Left lobe of liver (tissue), 2 donors: ENCODE data around the gene EXOC1. TPM values are rescaled to one million over a fixed set of nuclear protein-coding genes. Genes with fewer than 3 reads are reported as not detected.
"Not testable (repeated sequence)": the region's sequence is repeated elsewhere in the genome, so short reads cannot be mapped to it uniquely, and the experiment has no call there.

Experiments
- ATAC-seq: fragments of 200-7000 bp; cut with Tn5 transposase; one replicate; pipeline ENCODE4 v1.9.1; 2020; ENCODE audit warnings: mild to moderate bottlenecking, moderate library complexity
- DNase-seq: peaks from one replicate; pipeline ENCODE4 v3.0.0-alpha.2; 2020; ENCODE audit warnings: low spot score
- total RNA-seq: library from RNA; stranded (reverse); gene quantifications from one replicate; pipeline ENCODE4 v1.2.1, GENCODE V29; 2021
- donor health status: DM: no; HTN: no; CAD: no; lungs with moderate emphysema.
- donor health status: DM: no; HTN: yes; CAD: no.

EXOC1 gene, protein sequence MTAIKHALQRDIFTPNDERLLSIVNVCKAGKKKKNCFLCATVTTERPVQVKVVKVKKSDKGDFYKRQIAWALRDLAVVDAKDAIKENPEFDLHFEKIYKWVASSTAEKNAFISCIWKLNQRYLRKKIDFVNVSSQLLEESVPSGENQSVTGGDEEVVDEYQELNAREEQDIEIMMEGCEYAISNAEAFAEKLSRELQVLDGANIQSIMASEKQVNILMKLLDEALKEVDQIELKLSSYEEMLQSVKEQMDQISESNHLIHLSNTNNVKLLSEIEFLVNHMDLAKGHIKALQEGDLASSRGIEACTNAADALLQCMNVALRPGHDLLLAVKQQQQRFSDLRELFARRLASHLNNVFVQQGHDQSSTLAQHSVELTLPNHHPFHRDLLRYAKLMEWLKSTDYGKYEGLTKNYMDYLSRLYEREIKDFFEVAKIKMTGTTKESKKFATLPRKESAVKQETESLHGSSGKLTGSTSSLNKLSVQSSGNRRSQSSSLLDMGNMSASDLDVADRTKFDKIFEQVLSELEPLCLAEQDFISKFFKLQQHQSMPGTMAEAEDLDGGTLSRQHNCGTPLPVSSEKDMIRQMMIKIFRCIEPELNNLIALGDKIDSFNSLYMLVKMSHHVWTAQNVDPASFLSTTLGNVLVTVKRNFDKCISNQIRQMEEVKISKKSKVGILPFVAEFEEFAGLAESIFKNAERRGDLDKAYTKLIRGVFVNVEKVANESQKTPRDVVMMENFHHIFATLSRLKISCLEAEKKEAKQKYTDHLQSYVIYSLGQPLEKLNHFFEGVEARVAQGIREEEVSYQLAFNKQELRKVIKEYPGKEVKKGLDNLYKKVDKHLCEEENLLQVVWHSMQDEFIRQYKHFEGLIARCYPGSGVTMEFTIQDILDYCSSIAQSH
- total RNA-seq: 6.3 TPM

DNA sequence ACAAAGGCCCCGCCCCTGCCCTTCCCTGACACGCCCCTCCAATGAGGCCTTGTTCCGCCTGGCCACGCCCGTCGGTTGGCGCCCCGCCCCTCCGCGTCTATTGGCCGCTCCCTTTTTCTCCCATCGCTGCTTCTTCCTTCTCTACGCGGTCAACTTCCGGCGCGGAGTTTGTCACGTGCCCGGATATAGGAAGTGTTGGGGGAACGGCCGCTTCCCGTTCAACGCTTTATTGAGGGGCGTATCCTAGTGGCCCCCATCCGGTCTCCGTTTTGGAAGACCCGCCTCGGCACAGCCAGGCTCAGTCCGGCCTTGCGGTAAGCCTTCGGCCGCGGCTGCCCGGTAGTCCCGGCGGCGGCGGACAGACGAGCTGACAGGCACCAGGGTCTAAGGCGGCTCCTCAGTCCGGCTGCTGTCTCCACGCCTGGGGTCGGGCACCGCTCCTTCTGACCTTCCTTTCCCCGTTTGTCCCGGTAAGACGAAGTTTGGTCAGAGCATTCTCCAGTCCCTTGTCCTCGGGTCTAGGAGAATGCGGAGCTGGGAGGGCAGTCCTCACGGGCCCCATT lies at the start of gene EXOC1:
TSS of gene EXOC1 (plus strand) at position 165 of the 563 bp plus-strand sequence. CDS start 4,676 bp downstream, outside the sequence.
- peak; percentile 97 for DNase-seq
- peak; percentile 100 for ATAC-seq

DNA sequence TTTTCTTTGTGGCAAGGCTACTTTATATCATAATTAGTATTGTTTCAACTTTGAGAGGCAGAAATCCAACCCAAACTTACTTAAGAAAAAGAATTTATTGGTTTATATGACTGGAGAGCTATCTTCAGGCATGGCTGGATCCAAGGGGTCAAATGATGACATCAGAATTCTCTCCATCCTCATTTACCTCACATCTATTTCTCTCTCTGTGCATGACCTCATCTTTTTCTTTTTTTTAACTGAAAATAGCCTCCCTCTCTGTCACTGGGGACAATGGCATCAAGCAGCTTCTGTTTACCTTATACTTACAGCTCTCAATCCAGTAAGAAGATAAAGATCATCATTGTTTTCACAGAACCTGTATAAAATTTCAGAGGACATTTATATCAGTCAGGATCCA lies 45.9 kb upstream of the EXOC1 start:
- DNase-seq (no peak), ATAC-seq (no peak)

DNA sequence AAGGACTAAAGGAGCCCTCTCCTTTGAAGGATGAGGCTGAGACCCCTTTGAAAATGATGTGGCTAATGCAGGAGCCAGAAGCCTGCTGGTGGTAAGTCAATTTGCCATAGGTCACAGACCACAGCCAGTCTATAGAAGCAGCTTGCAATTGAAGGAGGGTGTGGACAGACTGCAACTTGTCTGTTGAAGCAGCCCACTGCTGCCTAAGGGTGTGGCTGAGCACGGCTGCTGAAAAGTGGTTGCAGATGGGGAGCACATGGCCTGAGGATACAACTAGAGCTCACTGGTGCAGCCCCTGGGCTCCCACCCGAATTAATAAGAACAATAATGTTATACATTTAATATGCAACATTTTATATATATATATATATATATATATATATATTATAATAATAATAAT lies 45.3 kb upstream of the EXOC1 start:
- DNase-seq (no peak), ATAC-seq (no peak)

DNA sequence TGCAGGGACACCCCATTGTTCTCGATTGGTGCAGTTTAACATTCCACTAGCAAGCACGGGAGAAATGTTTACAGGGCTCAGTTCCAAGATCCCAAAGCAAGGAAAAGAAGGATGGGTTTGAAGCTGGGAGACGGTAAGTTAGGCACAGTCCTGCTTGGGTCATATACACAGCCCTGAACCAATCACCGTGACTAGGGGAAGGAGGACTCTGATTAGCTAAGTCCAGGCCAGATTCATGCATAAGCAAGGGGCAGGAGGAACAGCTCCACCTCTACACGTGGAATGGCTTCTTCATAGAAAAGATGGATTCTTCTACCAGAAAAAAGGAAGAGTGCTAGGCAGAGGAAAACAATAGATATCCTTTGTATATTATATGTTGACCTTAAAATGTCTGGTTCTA lies 44.8 kb upstream of the EXOC1 start:
- ATAC-seq: no peak
- no peak for DNase-seq

DNA sequence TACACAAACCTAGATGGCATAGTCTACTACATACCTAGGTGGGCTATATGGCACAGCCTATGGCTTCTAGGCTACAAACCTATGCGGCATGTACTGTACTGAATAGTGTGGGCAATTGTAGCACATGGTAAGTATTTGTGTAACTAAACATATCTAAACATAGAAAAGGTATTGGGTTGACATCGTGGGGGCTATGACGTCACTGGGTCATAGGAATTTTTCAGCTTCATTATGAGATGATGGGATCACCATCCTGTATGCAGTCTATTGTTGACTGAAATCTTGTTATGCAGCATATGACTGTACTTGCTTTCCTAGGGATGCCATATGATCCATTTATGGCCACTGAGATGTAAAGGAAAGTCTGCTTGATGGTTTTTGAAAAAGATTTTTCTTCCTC lies 35.8 kb upstream of the EXOC1 start:
- no peak for ATAC-seq
- DNase-seq: no peak

DNA sequence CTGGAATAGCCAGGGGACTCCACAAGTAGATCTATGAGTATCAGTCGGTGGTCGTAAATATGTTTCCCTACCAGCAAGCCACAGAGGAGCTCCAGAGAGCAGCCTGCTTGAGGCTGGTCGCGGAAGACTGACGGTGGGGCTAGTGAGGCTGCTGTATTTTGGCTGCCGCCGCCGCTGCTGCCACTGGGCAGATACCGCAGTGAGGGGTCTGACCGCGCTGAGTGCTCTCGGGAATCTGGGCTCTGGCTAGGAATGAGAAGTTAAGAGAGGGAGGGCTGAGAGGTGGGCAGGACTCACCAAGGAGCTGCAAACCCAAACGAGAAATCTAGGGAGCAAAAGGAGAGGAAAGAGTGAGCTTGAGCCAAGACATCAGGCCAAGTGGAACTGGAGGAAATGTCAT lies 33.8 kb upstream of the EXOC1 start, which contains the start of gene EXOC1L:
TSS of gene EXOC1L (plus strand) at position 157 of the 400 bp plus-strand sequence. CDS start at position 394, 237 bp downstream.
- DNase-seq (no peak), ATAC-seq (no peak)

DNA sequence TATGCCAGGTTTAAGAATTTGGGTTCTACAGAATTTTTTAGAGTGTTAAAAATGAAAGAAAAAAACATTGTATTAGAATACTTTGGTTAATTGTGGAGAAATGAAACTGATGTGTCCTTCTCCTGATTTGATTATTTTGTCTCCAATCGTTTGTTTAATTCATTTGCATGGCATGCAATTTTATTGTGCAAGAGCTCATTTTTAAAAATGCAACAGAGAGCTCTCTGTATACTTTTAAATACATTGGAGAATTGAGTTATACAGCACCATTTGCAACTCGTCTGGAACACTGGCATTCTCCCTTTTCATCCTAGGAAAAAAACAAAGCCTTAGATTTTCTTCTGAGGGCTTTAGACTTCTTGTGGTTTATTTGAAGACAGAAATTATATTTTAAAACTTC lies 33.2 kb upstream of the EXOC1 start:
- no peak for DNase-seq
- ATAC-seq: no peak

DNA sequence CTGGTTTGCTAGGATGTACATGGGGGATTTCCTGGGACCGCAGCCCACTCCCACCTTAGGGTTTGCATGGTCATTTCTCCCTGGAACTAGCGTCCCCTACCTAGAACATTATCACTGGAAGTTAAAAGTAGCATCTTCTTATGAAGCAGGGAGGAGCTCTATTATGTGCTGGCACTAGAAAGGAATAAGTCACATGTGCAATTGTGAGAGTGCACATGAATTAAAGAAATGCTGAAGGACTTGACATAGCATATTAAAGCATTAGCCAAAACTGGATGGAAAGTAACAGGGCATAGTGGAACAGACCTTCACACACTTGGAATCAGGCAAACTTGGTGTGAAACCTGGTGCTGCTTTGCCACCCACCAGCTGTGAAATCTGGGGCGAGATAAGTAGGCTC lies 31.1 kb upstream of the EXOC1 start:
- ATAC-seq (no peak), DNase-seq (no peak)

DNA sequence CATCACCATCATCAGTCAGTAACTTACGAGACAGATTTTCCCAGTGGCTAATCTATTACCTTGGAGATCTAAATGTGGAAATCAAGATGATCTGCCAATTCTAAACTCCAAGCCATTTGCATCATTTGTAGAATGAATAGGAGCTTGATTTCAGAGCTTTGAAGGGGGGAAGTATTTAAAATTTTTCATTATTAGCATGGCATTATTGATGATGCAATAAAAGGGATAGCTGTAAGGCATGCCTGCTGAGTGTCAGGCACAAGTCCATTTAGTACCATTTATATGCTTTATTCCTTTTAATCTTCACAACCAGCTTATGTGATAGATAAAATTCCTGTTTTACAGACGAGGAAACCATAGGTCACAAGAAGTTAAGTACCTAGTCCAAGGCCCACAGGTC lies 28.6 kb upstream of the EXOC1 start:
- ATAC-seq (no peak), DNase-seq (no peak)

DNA sequence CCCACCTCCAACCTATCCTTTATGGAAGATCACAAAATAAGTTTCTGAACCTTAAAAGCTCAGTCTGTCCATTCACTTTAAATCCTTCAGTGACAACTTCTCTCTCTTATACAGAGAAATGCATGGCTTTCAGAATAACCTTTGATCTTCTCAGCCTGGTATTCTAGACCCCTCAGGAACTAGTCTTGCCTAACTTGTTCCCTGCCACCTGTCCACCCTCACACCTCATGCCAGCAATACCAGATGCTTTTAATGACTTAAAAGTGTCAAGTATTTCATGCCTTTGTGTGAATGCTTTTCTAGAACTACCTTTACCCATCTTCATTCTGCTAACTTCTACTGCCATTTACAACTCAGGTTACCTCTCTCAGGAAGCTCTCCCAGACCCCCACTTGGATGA lies 26.5 kb upstream of the EXOC1 start:
- ATAC-seq (no peak), DNase-seq (no peak)

DNA sequence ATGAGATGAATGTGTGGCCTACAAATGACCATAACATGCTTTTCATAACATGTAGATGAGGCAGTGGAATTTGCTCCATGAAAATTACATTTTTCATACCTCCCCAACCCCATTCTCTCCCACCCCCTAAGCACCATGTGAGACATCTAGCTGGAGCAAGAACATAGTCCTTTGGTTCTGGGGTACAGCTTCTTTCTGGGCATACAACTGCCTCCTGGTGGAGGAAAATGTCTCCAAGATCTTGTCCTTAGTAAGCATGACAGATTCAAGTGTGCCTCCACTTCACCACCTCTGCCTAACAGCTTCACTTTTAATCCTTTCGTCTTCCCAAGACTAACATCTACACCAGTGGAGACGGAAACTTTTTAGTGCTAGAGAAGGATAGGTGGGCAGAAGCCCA lies 25.9 kb upstream of the EXOC1 start:
- ATAC-seq: no peak
- DNase-seq: no peak

DNA sequence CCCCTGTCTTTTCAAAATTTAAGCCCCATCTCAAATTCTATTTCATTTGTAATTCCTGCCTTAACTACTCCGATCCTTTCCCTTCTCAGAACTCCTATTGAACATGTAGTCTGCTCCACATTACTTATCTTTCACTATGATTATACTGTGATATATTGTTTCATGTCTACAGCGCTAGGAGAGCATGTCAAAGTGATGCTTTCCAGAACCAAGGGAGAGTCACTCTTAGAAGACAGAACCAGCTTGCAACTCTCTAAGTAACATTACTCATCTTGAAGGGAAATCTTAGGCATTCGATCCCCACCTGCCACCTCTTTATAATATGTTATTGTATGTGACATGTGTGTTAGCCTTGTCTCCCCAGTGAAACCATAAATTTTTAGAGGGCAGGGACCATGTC lies 23.4 kb upstream of the EXOC1 start:
- ATAC-seq (no peak), DNase-seq (no peak)

DNA sequence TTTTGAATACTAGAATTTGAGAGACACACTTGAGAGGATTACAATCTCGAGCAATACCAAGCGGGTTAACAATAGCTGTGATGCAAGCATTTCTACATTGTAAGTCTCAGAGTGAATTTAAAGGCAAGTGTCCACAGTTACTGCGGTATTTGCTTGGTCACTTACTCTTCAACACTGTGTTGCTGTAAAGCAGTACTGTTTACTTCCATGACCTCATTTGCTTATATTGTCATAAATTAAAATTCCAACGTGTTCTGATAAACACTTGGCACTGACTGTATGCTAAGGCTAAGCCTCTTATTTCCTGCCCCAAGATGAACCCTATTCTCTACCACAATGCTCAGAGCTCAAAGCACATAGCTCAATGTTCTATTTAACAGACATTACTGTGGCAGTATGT lies 22.7 kb upstream of the EXOC1 start:
- DNase-seq: no peak
- ATAC-seq: no peak

DNA sequence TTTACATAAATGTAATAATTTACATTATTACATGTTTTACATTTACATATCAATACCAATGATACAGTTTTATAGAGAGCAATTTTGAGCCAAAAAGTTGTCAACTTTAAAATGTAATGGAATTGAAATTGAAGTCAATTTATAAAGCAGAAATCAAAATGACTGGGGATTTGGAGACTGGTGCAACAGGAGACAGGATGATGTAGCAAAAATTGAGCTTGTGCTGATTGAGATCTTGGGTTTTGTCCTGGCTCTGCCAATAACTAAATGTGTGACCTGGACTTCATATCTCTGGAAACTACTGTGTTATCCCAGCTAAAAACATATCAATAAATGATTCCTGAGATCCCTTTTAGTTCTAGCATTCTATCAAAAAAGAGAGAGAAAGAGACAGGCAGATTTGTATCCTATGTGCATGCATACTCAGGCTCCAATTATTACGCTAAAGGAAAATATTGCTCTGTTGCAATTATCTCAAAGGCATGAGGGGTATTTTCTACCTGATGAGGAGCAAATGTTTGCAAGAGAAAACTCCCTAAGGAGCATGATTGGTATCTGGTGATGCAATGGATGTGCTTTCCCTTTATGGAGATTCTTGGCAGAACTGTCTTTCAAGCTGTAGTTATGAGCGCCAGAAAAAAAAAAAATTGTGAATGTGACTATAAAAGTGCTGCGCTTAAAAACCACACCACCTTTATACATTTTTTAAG lies 19.2 kb upstream of the EXOC1 start:
- no peak for DNase-seq
- no peak for ATAC-seq

DNA sequence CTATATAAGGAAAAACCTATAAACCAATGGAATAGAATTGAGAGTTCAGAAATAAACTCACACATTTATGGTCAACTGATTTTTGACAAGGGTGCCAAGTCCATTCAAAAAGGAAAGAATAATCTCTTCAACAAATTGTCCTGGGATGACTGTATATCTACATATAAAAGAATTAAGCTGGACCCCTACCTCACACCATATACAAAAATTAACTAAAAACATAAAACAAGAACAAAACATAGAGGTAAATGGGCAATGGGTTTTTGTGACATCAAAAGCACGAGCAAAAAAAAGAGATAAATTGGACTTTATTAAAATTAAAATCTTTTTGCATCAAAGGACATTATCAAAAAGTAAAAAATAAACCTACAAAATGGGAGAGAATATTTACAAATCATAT lies 15.5 kb upstream of the EXOC1 start:
- no peak for ATAC-seq
- DNase-seq: no peak

DNA sequence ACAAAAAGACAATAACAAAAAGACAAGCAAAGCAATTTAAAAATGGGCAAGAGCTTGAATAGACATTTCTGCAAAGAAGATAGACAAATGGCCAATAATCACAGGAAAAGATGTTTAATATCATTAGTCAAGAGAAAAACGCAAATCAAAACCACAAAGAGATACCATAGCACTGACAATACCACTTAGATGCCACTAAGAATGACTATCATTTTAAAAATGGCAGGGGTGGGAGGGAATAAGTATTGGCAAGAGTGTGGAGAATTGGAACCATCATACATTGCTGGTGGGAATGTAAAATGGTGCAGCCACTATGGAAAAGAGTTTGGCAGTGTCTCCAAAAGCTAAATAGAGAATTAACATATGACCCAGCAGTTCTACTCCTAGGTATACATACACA lies 15.1 kb upstream of the EXOC1 start:
- no peak for DNase-seq
- ATAC-seq: no peak

DNA sequence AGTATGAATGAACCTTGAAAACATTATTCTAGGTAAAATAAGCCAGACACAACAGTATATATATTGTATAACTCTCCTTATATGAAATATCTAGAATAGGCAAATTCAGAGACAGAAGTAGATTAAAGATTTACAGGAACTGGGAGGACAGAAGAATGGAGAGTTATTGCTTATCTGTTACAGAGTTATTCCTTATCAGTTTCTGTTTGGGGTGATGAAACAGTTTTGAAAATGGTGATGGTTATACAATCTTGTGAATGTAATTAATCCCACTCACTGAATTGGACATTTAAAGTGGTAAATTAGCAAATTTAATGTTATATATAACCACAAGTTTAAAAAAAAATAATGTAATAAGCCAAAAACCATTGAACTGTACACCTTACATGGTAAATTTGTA lies 14.5 kb upstream of the EXOC1 start:
- DNase-seq: no peak
- ATAC-seq: no peak

DNA sequence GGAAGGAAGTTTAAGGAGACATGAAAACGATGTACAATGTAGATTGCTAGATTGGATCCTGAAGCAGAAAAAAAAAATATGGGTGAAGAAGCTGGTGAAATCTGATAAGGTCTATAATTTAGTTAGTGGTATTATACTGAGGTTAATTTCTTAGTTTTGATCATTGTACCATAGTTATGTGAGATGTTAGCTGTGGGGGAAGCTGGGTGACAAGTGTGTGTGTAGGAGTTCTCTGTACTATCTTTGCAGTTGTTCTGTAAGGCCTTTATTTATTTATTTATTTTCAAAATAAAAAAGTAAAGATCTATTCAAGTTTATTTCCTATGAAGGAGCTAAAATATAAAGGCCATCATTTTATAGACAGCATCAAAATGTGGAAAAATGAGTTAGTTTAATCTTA lies 12.5 kb upstream of the EXOC1 start:
- no peak for ATAC-seq
- no peak for DNase-seq

DNA sequence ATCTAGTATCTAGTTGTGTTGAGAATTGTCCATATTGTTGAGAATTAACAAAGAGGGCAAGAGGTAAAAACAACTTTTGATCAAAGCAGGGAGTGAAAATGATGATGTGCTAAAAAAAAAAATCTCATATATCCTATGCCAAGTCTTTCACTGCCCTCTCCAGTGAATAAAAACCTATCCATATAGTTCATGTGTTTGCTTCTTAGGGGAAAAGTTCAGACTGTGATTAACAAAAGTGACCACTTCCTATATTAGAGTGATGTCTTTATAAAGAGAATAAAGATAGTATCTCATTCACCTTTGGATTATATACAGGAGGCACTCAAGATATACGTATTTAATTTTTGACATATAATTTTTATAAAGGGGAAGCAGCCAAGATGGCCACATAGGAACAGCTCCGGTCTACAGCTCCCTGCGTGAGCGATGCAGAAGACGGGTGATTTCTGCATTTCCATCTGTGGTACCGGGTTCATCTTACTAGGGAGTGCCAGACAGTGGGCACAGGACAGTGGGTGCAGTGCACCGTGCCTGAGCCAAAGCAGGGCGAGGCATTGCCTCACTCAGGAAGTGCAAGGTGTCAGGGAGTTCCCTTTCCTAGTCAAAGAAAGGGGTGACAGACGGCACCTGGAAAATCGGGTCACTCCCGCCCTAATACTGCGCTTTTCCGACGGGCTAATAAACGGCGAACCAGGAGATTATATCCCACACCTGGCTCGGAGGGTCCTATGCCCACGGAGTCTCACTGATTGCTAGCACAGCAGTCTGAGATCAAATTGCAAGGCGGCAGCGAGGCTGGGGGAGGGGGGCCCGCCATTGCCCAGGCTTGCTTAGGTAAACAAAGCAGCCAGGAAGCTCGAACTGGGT lies 11.8 kb upstream of the EXOC1 start:
- ATAC-seq, DNase-seq: not testable (repeated sequence)

DNA sequence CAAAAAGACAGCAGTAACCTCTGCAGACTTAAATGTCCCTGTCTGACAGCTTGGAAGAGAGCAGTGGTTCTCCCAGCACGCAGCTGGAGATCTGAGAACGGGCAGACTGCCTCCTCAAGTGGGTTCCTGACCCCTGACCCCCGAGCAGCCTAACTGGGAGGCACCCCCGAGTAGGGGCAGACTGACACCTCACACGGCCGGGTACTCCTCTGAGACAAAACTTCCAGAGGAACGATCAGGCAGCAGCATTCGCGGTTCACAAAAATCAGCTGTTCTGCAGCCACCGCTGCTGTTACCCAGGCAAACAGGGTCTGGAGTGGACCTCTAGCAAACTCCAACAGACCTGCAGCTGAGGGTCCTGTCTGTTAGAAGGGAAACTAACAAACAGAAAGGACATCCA lies 11.1 kb upstream of the EXOC1 start:
- DNase-seq, ATAC-seq: not testable (repeated sequence)
